Measurements from ENCODE around the gene PARVB.

DNA sequence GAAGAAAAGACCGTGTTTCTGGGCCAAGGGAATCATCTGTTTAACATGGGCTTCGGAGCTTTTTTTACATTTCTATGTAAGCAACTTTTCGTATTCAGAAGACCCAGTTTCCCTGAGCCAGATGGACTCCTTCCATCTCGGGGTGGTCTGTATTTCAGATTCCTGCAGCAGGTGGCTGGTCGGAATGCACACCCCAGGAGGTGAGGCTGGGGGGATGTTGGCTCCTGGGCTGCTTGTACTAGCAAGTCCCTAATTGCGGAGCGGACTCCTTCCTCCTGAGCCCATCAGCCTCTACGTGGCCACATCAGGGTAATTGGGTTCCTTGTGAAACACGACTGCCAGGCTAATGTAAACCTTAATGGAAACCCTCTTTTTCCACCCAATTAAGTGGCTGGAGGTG lies 58.7 kb downstream of the PARVB start:
- TF ChIP-seq ZNF274 (IDR thresholded peaks at IDR 0.05; ENCODE audit: low read depth, low read length) (no peak), YY1 (IDR thresholded peaks at IDR 0.05; ENCODE audit: insufficient read depth, insufficient read length) (no peak)

All from NT2/D1 (cell line).